ENCODE results near the gene ALCAM.

DNA sequence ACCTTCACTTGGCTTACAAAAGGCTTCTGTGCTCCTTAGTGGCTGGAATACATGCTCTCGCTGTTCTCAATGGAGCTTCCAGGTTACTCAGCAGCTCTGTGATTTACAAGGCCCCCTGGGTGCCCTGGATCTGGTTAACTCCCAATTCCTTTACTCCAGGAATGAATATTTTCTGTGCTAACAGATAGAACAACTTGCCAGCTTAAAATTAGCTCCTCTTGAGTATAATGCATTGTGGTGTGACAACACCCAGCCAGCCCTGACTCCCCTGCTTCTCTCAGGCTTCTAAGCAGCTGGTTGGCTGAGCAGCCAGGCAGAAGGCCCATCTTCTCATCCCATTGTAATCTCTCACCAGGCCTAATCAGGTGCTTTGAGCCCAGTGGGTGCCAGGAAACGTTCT, 246.4 kb downstream of the ALCAM start:
- TF ChIP-seq CTCF (IDR thresholded peaks at IDR 0.05) (no peak), EZH2 (IDR thresholded peaks at IDR 0.05) (no peak), EZH2phosphoT487 (IDR thresholded peaks at IDR 0.05) (no peak)
